Stimulated activated naive CD8-positive, alpha-beta T cell treated with anti-CD3 and anti-CD28 coated beads, Interleukin-15, amount 100 ng/mL, for 72 hours (primary cell): ENCODE measurements around the gene UBE2QL1.

Experiments
- ATAC-seq: fragments of 150-1000 bp; cut with Tn5 transposase; 2 replicates; pipeline ENCODE4 v1.10.0; 2021; ENCODE audit warnings: mild to moderate bottlenecking, moderate library complexity
- DNase-seq, 2 donors: peaks; one replicate each; pipeline ENCODE4 v3.0.0; 2021 to 2022
- H3K27ac Mint-ChIP-seq, 2 donors: one replicate each; pipeline ENCODE4 v1.8.0; 2022; ENCODE audit warnings: mild to moderate bottlenecking in 2 of 2, mixed read lengths in 2 of 2, moderate library complexity in 2 of 2
- H3K27me3 Mint-ChIP-seq: one replicate; pipeline ENCODE4 v1.8.0; 2022; ENCODE audit warnings: mixed read lengths
- H3K4me1 Mint-ChIP-seq: one replicate; pipeline ENCODE4 v1.8.0; 2022; ENCODE audit warnings: mild to moderate bottlenecking, mixed read lengths
- H3K4me3 Mint-ChIP-seq, 2 donors: one replicate each; pipeline ENCODE4 v1.8.0; 2022; ENCODE audit warnings: mild to moderate bottlenecking in 2 of 2, mixed read lengths in 2 of 2, moderate library complexity in 1 of 2
- H3K9me3 Mint-ChIP-seq, 2 donors: one replicate each; pipeline ENCODE4 v1.8.0; 2022; ENCODE audit warnings: mixed read lengths in 2 of 2

The UBE2QL1 gene

GRCh38 chr5:6475626-6476312 lies 27.1 kb downstream of the UBE2QL1 start:
- H3K9me3 Mint-ChIP-seq = no peaks in the 10 kb centered on the region
- no peak for ATAC-seq

GRCh38 chr5:6476313-6476661 lies 27.6 kb downstream of the UBE2QL1 start:
- Mint-ChIP-seq H3K4me1 (no peaks in the 10 kb centered on the region), H3K27ac (no peak overlapping the region), H3K4me3 (no peak overlapping the region), H3K9me3 (no peaks in the 10 kb centered on the region), H3K27me3 (peaks cover 22% of the 10 kb centered on the region)
- no peak for ATAC-seq
- DNase-seq = no peak

More at GRCh38 chr5:6475626-6476312, 27.1 kb downstream of the UBE2QL1 start:
- H3K4me3 Mint-ChIP-seq = no peak overlapping the region
- no peaks in the 10 kb centered on the region for H3K4me1 Mint-ChIP-seq
- DNase-seq = no peak
- H3K27me3 Mint-ChIP-seq = peaks cover 22% of the 10 kb centered on the region
- H3K27ac Mint-ChIP-seq = no peak overlapping the region

GRCh38 chr5:6478793-6479192 lies 30.1 kb downstream of the UBE2QL1 start:
- no peak overlapping the region for H3K27ac Mint-ChIP-seq
- no peak for ATAC-seq
- peaks cover 5% of the 10 kb centered on the region for H3K4me1 Mint-ChIP-seq
- H3K4me3 Mint-ChIP-seq = no peak overlapping the region
- H3K27me3 Mint-ChIP-seq = peaks cover 8% of the 10 kb centered on the region
- H3K9me3 Mint-ChIP-seq = no peaks in the 10 kb centered on the region
- no peak for DNase-seq

GRCh38 chr5:6480133-6481051 lies 31.7 kb downstream of the UBE2QL1 start:
- ATAC-seq (no peak), DNase-seq (no peak)
- Mint-ChIP-seq H3K27me3 (peaks cover 8% of the 10 kb centered on the region), H3K27ac (no peak overlapping the region), H3K4me3 (no peak overlapping the region), H3K4me1 (peaks cover 21% of the 10 kb centered on the region), H3K9me3 (no peaks in the 10 kb centered on the region)

- Mint-ChIP-seq H3K9me3 (no peaks in the 10 kb centered on the region), H3K4me3 (no peak overlapping the region), H3K27me3 (peaks cover 17% of the 10 kb centered on the region), H3K4me1 (peaks cover 32% of the 10 kb centered on the region), H3K27ac (no peak overlapping the region)
- DNase-seq = no peak
- ATAC-seq = no peak
Observed at GRCh38 chr5:6482735-6483134, 34.1 kb downstream of the UBE2QL1 start.

GRCh38 chr5:6483880-6484382 lies 35.3 kb downstream of the UBE2QL1 start:
- H3K27ac Mint-ChIP-seq = no peak overlapping the region
- ATAC-seq (peak; percentile 87), DNase-seq (peak in 1 of 2 donors; percentile 39)

GRCh38 chr5:6484446-6484845 lies 35.8 kb downstream of the UBE2QL1 start:
- no peak for DNase-seq
- ATAC-seq = no peak
- Mint-ChIP-seq H3K4me3 (peak overlapping the region in 1 of 2 donors; percentile 36), H3K4me1 (peaks cover 32% of the 10 kb centered on the region), H3K27me3 (peaks cover 9% of the 10 kb centered on the region), H3K9me3 (no peaks in the 10 kb centered on the region), H3K27ac (no peak overlapping the region)

More at GRCh38 chr5:6483880-6484382, 35.3 kb downstream of the UBE2QL1 start:
- peaks cover 32% of the 10 kb centered on the region for H3K4me1 Mint-ChIP-seq
- H3K27me3 Mint-ChIP-seq = peaks cover 10% of the 10 kb centered on the region
- H3K4me3 Mint-ChIP-seq = no peak overlapping the region
- H3K9me3 Mint-ChIP-seq = no peaks in the 10 kb centered on the region

GRCh38 chr5:6484899-6485298 lies 36.2 kb downstream of the UBE2QL1 start:
- ATAC-seq = no peak
- H3K9me3 Mint-ChIP-seq = no peaks in the 10 kb centered on the region
- no peak for DNase-seq
- peak overlapping the region in 1 of 2 donors; percentile 35 for H3K27ac Mint-ChIP-seq
- H3K4me3 Mint-ChIP-seq = no peak overlapping the region
- H3K27me3 Mint-ChIP-seq = peaks cover 9% of the 10 kb centered on the region
- H3K4me1 Mint-ChIP-seq = peaks cover 32% of the 10 kb centered on the region

GRCh38 chr5:6485441-6485840 lies 36.8 kb downstream of the UBE2QL1 start:
- peaks cover 32% of the 10 kb centered on the region for H3K4me1 Mint-ChIP-seq
- ATAC-seq (no peak), DNase-seq (no peak)
- H3K27ac Mint-ChIP-seq = peak overlapping the region in 1 of 2 donors; percentile 67
- H3K9me3 Mint-ChIP-seq = no peaks in the 10 kb centered on the region
- H3K27me3 Mint-ChIP-seq = peaks cover 9% of the 10 kb centered on the region
- H3K4me3 Mint-ChIP-seq = no peak overlapping the region

- Mint-ChIP-seq H3K9me3 (no peaks in the 10 kb centered on the region), H3K4me3 (no peak overlapping the region), H3K27ac (peak overlapping the region in 1 of 2 donors; percentile 9), H3K27me3 (peaks cover 9% of the 10 kb centered on the region), H3K4me1 (peaks cover 32% of the 10 kb centered on the region)
- DNase-seq (no peak), ATAC-seq (no peak)
Observed at GRCh38 chr5:6486074-6486473, 37.4 kb downstream of the UBE2QL1 start.

- Mint-ChIP-seq H3K4me3 (no peak overlapping the region), H3K9me3 (no peaks in the 10 kb centered on the region), H3K4me1 (peaks cover 35% of the 10 kb centered on the region), H3K27me3 (peaks cover 18% of the 10 kb centered on the region), H3K27ac (no peak overlapping the region)
- ATAC-seq (no peak), DNase-seq (no peak)
Observed at GRCh38 chr5:6487081-6487480, 38.4 kb downstream of the UBE2QL1 start.

- Mint-ChIP-seq H3K27me3 (peaks cover 20% of the 10 kb centered on the region), H3K9me3 (no peaks in the 10 kb centered on the region), H3K27ac (no peak overlapping the region), H3K4me3 (no peak overlapping the region), H3K4me1 (peaks cover 43% of the 10 kb centered on the region)
- DNase-seq (no peak), ATAC-seq (no peak)
Observed at GRCh38 chr5:6488021-6488420, 39.4 kb downstream of the UBE2QL1 start.

- ATAC-seq = no peak
- H3K27ac Mint-ChIP-seq = no peak overlapping the region
- no peaks in the 10 kb centered on the region for H3K9me3 Mint-ChIP-seq
- peaks cover 29% of the 10 kb centered on the region for H3K4me1 Mint-ChIP-seq
- DNase-seq = no peak
- peaks cover 23% of the 10 kb centered on the region for H3K27me3 Mint-ChIP-seq
- no peak overlapping the region for H3K4me3 Mint-ChIP-seq
Observed at GRCh38 chr5:6489643-6490185, 41.1 kb downstream of the UBE2QL1 start.

- ATAC-seq (no peak), DNase-seq (no peak)
- Mint-ChIP-seq H3K9me3 (no peaks in the 10 kb centered on the region), H3K27ac (peak overlapping the region in 1 of 2 donors; percentile 71), H3K4me1 (peaks cover 24% of the 10 kb centered on the region), H3K4me3 (no peak overlapping the region), H3K27me3 (peaks cover 28% of the 10 kb centered on the region)
Observed at GRCh38 chr5:6490246-6490645, 41.6 kb downstream of the UBE2QL1 start.

GRCh38 chr5:6490693-6491092 lies 42.0 kb downstream of the UBE2QL1 start:
- DNase-seq (no peak), ATAC-seq (no peak)
- no peak overlapping the region for H3K4me3 Mint-ChIP-seq
- H3K27ac Mint-ChIP-seq = no peak overlapping the region
- peaks cover 19% of the 10 kb centered on the region for H3K4me1 Mint-ChIP-seq
- H3K27me3 Mint-ChIP-seq = peaks cover 33% of the 10 kb centered on the region
- H3K9me3 Mint-ChIP-seq = no peaks in the 10 kb centered on the region
